Measurements from ENCODE around the gene MRGPRX2. TPM values are rescaled to one million over a fixed set of nuclear protein-coding genes. Genes with fewer than 3 reads are reported as not detected.

The MRGPRX2 gene
- total RNA-seq, 2 donors from 2014 or later = not detected

GRCh38 chr11:19076744-19077589, 16.4 kb upstream of the MRGPRX2 start:
- no peak overlapping the region for H3K4me3 ChIP-seq
- DNase-seq = peak; percentile 73
- no peaks in the 10 kb centered on the region for H3K27me3 ChIP-seq
- no peak overlapping the region for H3K27ac ChIP-seq
- intact Hi-C loops (cut with DNase I) = loop anchor here (10.0 kb wide), 2 partner anchors 178 to 238 kb away; no protein-coding TSS in a partner anchor
- TF ChIP-seq CTCF (IDR thresholded peaks at IDR 0.05) = peak; percentile 99
- no peak overlapping the region for H3K9ac ChIP-seq (ENCODE audit: low read depth in 2 of 2, low read length in 2 of 2)
- no peaks in the 10 kb centered on the region for H3K36me3 ChIP-seq
- H3K4me1 ChIP-seq = peaks cover 2% of the 10 kb centered on the region
- H3K9me3 ChIP-seq = no peaks in the 10 kb centered on the region

GRCh38 chr11:19075636-19076035, 15.1 kb upstream of the MRGPRX2 start:
- TF ChIP-seq CTCF (IDR thresholded peaks at IDR 0.05) = no peak
- no peaks in the 10 kb centered on the region for H3K27me3 ChIP-seq
- H3K36me3 ChIP-seq = no peaks in the 10 kb centered on the region
- no peak overlapping the region for H3K9ac ChIP-seq (ENCODE audit: low read depth in 2 of 2, low read length in 2 of 2)
- intact Hi-C loops (cut with DNase I) = loop anchor here (10.0 kb wide), 2 partner anchors 179 to 239 kb away; no protein-coding TSS in a partner anchor
- H3K9me3 ChIP-seq = no peaks in the 10 kb centered on the region
- peaks cover 4% of the 10 kb centered on the region for H3K4me1 ChIP-seq
- DNase-seq = no peak
- no peak overlapping the region for H3K4me3 ChIP-seq
- H3K27ac ChIP-seq = no peak overlapping the region

GRCh38 chr11:19073454-19074415, 13.2 kb upstream of the MRGPRX2 start:
- Histone ChIP-seq H3K9ac (ENCODE audit: low read depth in 2 of 2, low read length in 2 of 2) (peak overlapping the region in 1 of 2 donors; percentile 67), H3K4me1 (peaks cover 4% of the 10 kb centered on the region), H3K4me3 (no peak overlapping the region), H3K36me3 (no peaks in the 10 kb centered on the region), H3K9me3 (no peaks in the 10 kb centered on the region), H3K27me3 (no peaks in the 10 kb centered on the region), H3K27ac (no peak overlapping the region)
- no peak for TF ChIP-seq CTCF (IDR thresholded peaks at IDR 0.05)
- no peak for DNase-seq
- intact Hi-C loops (cut with DNase I) = loop anchor here (10.0 kb wide), 2 partner anchors 181 to 241 kb away; no protein-coding TSS in a partner anchor

- intact Hi-C loops (cut with DNase I) = loop anchor here (10.0 kb wide), 2 partner anchors 182 to 242 kb away; no protein-coding TSS in a partner anchor
- Histone ChIP-seq H3K27me3 (no peaks in the 10 kb centered on the region), H3K27ac (peak overlapping the region; percentile 49), H3K4me3 (no peak overlapping the region), H3K9ac (ENCODE audit: low read depth in 2 of 2, low read length in 2 of 2) (peak overlapping the region in 1 of 2 donors; percentile 67), H3K4me1 (peaks cover 4% of the 10 kb centered on the region), H3K9me3 (no peaks in the 10 kb centered on the region), H3K36me3 (no peaks in the 10 kb centered on the region)
- TF ChIP-seq CTCF (IDR thresholded peaks at IDR 0.05) = no peak
- DNase-seq = peak; percentile 92
These were observed 11.9 kb upstream of the MRGPRX2 start for GRCh38 chr11:19072464-19072863.

GRCh38 chr11:19071255-19071654, 10.7 kb upstream of the MRGPRX2 start:
- TF ChIP-seq CTCF (IDR thresholded peaks at IDR 0.05) = peak; percentile 81
- no peak overlapping the region for H3K4me3 ChIP-seq

More at GRCh38 chr11:19071255-19071654, 10.7 kb upstream of the MRGPRX2 start:
- Histone ChIP-seq H3K27ac (no peak overlapping the region), H3K9ac (ENCODE audit: low read depth in 2 of 2, low read length in 2 of 2) (no peak overlapping the region), H3K9me3 (no peaks in the 10 kb centered on the region), H3K27me3 (no peaks in the 10 kb centered on the region), H3K36me3 (no peaks in the 10 kb centered on the region), H3K4me1 (peaks cover 4% of the 10 kb centered on the region)
- peak; percentile 82 for DNase-seq
- intact Hi-C loops (cut with DNase I) = loop anchor here (1.0 to 10.0 kb wide), 3 partner anchors 184 to 482 kb away; no protein-coding TSS in a partner anchor

Data from colonic mucosa (tissue), 4 donors.